Esophagus squamous epithelium (tissue), 5 donors: ENCODE data around the gene NXN. TPM values are rescaled to one million over a fixed set of nuclear protein-coding genes. Genes with fewer than 3 reads are reported as not detected.

Experiments
- DNase-seq: peaks from one replicate; lab custom pipeline; 2025; lab: John Stamatoyannopoulos, UW
- H3K27ac ChIP-seq, 4 donors: fragments of 200-600 bp; sonication (generic); one replicate each; pipeline ENCODE4 v1.5.1; 2016 to 2019; ENCODE audit warnings: mild to moderate bottlenecking in 1 of 4
- H3K27me3 ChIP-seq, 4 donors: fragments of 200-600 bp; sonication (generic); 1 replicate in 3 of 4; 2 replicates in 1 of 4; pipeline versions ENCODE4 v1.5.1 to v1.6.0; 2017 to 2021; ENCODE audit warnings: antibody characterized with exemption in 1 of 4
- H3K36me3 ChIP-seq, 3 donors: fragments of 200-600 bp; sonication (generic); one replicate each; pipeline ENCODE4 v1.5.1; 2016 to 2019
- H3K4me1 ChIP-seq, 3 donors: fragments of 200-600 bp; sonication (generic); one replicate each; pipeline ENCODE4 v1.5.1; 2017 to 2019
- H3K4me3 ChIP-seq, 4 donors: fragments of 200-600 bp; sonication (generic); 1 replicate in 3 of 4; 2 replicates in 1 of 4; pipeline ENCODE4 v1.5.1; 2016 to 2019; ENCODE audit warnings: mild to moderate bottlenecking in 2 of 4, moderate library complexity in 1 of 4
- H3K9me3 ChIP-seq, 3 donors: fragments of 200-600 bp; sonication (generic); one replicate each; pipeline ENCODE4 v1.5.1; 2016 to 2019
- POLR2A ChIP-seq, 4 donors: fragments of 450-650 bp; IDR thresholded peaks; one replicate each; pipeline ENCODE4 v1.6.1; 2017; ENCODE audit warnings: antibody characterized with exemption in 4 of 4, mild to moderate bottlenecking in 4 of 4, moderate library complexity in 3 of 4
- WGBS, 2 donors: methylation state at CpG; one replicate each; pipeline ENCODE4 v1.1.5; 2018; 5-methylcytosine and 5-hydroxymethylcytosine counted together
- intact Hi-C: fragments of 100-400 bp; cut with DNase I; formaldehyde crosslinking; loops from one replicate; pipeline ENCODE4 v1.15.0; 2022
- total RNA-seq, 4 donors: library from RNA; depleted of rRNA; stranded (reverse); fragments of >200 nt; gene quantifications; one replicate each; pipeline ENCODE4 v1.1.0, GENCODE V29; 2016
- TF ChIP-seq, protein P1 (sequence below), 6 experiments: fragments of 450-650 bp in 4 of 6; fragments of 200-600 bp in 2 of 6; sonication (generic) in 2 of 6; IDR thresholded peaks; one replicate each; pipeline ENCODE4 v1.5.1; 2016 to 2019; ENCODE audit warnings: antibody characterized with exemption in 6 of 6, mild to moderate bottlenecking in 4 of 6, moderate library complexity in 4 of 6
- donor health status: DM: yes; HTN: yes; CAD: no.

The NXN gene
- total RNA-seq, 4 donors from 2014 or later, result 19.5 to 34.9 (median 28.7) TPM

DNA sequence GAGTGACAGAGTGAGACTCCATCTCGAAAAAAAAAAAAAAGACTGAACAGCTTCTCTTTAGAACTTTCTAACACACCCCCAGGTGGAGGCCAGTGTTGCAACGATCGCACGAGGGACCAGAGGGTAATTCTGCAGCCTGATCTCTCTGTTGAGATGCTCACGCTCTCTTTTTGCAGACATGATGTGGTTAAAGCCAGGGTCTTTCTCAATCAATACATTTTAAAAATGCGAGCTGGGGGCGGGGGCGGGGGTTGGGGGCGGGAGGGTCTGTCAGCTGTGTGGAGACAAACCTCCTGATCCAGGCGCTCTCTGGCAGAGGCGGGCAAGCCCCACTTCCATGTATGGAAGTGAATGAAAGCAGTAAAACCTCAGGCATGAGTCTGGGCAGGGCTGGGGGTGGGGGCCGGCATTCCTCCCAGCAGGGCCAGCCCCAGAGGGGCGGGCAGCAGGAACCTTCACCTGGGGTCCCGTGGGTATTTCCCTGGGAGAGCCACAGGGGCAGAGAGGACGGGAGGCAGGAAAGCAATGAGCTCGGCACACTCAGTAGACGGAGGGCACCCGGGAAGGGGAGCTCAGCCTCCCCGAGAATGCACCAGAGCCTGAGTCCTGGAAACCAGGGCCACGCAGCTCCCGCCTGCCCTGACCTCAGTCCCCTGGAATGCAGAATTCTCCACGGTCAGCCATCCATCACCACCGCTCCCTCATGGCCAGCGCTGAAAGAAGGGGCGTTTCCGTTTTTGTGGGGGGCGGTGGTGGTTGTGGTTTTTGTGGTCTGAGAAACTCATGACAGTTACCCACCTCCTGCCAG is 28.0 kb downstream of the NXN start:
- Histone ChIP-seq H3K27ac (peak overlapping the region in 3 of 4 donors; percentile 66 to 79 (median 74)), H3K9me3 (no peaks in the 10 kb centered on the region), H3K36me3 (peaks cover 0 to 6% (median 0%) of the 10 kb centered on the region in 3 donors), H3K4me1 (peaks cover 4 to 46% (median 7%) of the 10 kb centered on the region in 3 donors), H3K27me3 (no peaks in the 10 kb centered on the region), H3K4me3 (peak overlapping the region in 1 of 4 donors; percentile 28)
- no peak for DNase-seq
- TF ChIP-seq, protein P1, sequence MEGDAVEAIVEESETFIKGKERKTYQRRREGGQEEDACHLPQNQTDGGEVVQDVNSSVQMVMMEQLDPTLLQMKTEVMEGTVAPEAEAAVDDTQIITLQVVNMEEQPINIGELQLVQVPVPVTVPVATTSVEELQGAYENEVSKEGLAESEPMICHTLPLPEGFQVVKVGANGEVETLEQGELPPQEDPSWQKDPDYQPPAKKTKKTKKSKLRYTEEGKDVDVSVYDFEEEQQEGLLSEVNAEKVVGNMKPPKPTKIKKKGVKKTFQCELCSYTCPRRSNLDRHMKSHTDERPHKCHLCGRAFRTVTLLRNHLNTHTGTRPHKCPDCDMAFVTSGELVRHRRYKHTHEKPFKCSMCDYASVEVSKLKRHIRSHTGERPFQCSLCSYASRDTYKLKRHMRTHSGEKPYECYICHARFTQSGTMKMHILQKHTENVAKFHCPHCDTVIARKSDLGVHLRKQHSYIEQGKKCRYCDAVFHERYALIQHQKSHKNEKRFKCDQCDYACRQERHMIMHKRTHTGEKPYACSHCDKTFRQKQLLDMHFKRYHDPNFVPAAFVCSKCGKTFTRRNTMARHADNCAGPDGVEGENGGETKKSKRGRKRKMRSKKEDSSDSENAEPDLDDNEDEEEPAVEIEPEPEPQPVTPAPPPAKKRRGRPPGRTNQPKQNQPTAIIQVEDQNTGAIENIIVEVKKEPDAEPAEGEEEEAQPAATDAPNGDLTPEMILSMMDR (IDR thresholded peaks at IDR 0.05), result no peak
- TF ChIP-seq POLR2A (IDR thresholded peaks at IDR 0.05), result no peak
- intact Hi-C loops, result no loop called here
- WGBS, 2 donors, result 17 to 41% methylated on average over 1 to 17 of the region's 27 CpGs

DNA sequence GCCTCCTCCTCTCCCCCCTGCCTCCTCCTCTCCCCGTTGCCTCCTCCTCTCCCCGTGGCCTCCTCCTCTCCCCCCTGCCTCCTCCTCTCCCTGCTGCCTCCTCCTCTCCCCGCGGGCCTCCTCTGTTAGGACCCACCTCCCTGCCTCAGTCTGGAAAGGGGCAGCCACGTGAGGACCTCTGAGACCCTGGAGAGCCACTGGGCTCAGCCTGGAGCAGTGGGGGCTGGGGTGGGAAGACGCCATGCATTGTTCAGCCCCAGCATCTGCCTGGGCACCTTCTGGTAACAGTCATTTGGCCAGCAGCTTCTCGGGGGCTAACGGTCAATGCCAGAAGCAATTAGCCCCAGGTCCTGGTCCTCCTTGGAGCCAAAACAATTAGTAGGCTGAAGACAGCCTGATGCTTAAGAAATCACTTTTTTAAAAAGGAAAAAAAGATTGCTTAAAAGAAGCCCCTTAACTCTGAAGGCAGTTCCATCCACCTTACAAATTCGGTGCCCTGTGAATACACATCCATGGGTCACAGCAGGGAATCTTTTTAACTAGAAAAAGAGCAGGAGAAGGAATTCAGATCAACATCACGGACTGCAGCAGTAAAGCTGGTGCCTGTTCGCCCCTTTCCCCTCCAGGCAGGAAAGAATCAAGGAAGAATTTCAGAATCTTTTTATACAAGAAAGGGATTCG is 29.8 kb downstream of the NXN start:
- no peak for TF ChIP-seq POLR2A (IDR thresholded peaks at IDR 0.05)
- TF ChIP-seq, protein P1 (IDR thresholded peaks at IDR 0.05), result no peak
- WGBS, 2 donors, result 58 to 62% methylated on average over 6 to 8 of the region's 12 CpGs
- H3K4me1 ChIP-seq, result peaks cover 4 to 38% (median 6%) of the 10 kb centered on the region in 3 donors
- no peaks in the 10 kb centered on the region for H3K9me3 ChIP-seq
- DNase-seq, result no peak
- H3K27me3 ChIP-seq, result no peaks in the 10 kb centered on the region
- H3K36me3 ChIP-seq, result peaks cover 0 to 15% (median 0%) of the 10 kb centered on the region in 3 donors
- H3K4me3 ChIP-seq, result no peak overlapping the region
- H3K27ac ChIP-seq, result peak overlapping the region in 3 of 4 donors; percentile 69 to 79 (median 74)
- intact Hi-C loops, result no loop called here

DNA sequence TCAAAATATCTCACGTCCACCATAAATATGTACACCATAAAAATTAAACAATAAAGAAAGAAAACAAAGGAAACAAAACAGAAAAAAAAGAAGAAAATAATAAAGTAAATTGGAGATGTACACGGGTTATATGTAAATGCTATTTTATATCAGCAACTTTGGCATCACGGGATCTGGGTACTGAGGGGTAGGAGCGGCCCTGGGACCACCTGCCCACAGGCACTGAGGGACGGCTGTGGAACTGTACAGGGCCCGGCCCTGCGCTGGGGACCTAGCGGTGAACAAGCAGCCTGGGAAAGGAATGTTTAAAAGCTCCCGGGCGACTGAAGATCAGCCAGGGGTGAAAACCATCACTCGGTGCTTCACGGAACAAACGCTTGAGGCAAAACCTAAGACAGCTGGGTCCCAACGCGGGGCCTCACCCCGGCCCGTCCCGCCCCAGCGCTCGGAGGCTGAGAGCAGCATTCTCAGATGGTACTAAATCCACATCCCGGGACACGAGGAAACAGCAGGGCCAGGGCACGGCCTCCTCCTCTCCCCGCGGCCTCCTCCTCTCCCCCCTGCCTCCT is 31.2 kb downstream of the NXN start:
- H3K36me3 ChIP-seq, result peaks cover 0 to 15% (median 0%) of the 10 kb centered on the region in 3 donors
- H3K27me3 ChIP-seq, result no peaks in the 10 kb centered on the region
- DNase-seq, result no peak
- intact Hi-C loops, result no loop called here
- H3K9me3 ChIP-seq, result no peaks in the 10 kb centered on the region
- WGBS, 2 donors, result 55 to 69% methylated on average over 15 to 20 of the region's 25 CpGs
- no peak overlapping the region for H3K4me3 ChIP-seq
- H3K4me1 ChIP-seq, result peaks cover 4 to 32% (median 4%) of the 10 kb centered on the region in 3 donors
- no peak for TF ChIP-seq POLR2A (IDR thresholded peaks at IDR 0.05)
- TF ChIP-seq, protein P1 (IDR thresholded peaks at IDR 0.05), result no peak
- H3K27ac ChIP-seq, result peak overlapping the region; percentile 9 to 67 (median 52)

DNA sequence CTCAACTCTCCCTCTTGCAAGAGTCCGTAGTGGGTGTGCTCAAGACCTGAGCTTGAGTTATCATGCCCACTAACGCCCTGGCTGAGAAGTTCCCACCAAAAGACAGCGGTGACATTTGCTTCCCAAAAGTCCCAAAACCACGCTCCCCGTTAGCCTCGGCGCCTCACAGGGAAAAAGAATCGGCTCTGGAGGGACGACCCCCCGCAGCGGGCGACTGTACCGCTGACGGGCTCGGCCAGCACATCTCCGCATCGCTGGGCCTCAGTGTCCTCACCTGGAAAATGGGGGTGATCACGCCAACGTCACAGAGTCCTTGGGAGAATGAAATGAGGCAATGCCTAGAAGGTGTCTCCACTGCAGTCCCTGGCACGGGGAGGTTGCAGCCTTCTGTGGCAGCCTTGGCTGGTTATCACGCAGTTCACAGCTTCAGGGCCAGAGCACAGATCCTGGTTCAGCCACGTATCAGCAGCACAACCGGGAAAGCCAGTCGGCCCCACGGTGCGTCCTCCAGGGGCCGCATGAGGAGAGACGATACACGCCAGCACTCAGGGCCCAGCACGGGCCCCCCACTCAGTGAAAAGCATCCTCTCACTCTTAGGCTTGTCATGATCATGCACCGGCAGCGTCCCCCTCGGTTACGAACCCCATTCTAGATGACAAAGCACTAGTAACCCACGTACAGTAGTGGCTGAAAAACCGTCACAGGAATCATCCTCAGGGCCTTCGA is 32.9 kb downstream of the NXN start:
- H3K4me3 ChIP-seq, result no peak overlapping the region
- 65 to 91% methylated on average over 4 to 25 of the region's 37 CpGs for WGBS, 2 donors
- no peak for TF ChIP-seq POLR2A (IDR thresholded peaks at IDR 0.05)
- TF ChIP-seq, protein P1 (IDR thresholded peaks at IDR 0.05), result no peak
- H3K27me3 ChIP-seq, result no peaks in the 10 kb centered on the region
- H3K4me1 ChIP-seq, result peaks cover 1 to 28% (median 2%) of the 10 kb centered on the region in 3 donors
- intact Hi-C loops, result no loop called here
- H3K27ac ChIP-seq, result no peak overlapping the region
- DNase-seq, result no peak
- H3K9me3 ChIP-seq, result no peaks in the 10 kb centered on the region
- H3K36me3 ChIP-seq, result peaks cover 0 to 15% (median 0%) of the 10 kb centered on the region in 3 donors
